H1 (cell line): ENCODE data around the gene CLDN6. TPM values are rescaled to one million over a fixed set of nuclear protein-coding genes. Genes with fewer than 3 reads are reported as not detected.

Source experiments
- CTCF ChIA-PET: fragments of 300-600 bp; sonication (Branson Sonifier 250); formaldehyde crosslinking; loops from one replicate; lab custom pipeline; 2021; ENCODE audit not compliant: partially characterized antibody; lab: Charles Lee
- POLR2A ChIA-PET: fragments of 300-600 bp; sonication (Branson Sonifier 250); formaldehyde crosslinking; loops from one replicate; lab custom pipeline; 2021; ENCODE audit warnings: inconsistent platforms; ENCODE audit not compliant: partially characterized antibody; lab: Charles Lee
- DNase-seq, 2 experiments: peaks; one replicate each; pipeline versions ENCODE4 v3.0.0 to v3.0.0-alpha.2; 2010 to 2022; ENCODE audit warnings: low spot score in 2 of 2, low read depth in 1 of 2, mixed read lengths in 1 of 2
- FAIRE-seq: peaks from 2 replicates; lab custom pipeline; 2011; peaks lifted over from hg19 to GRCh38; lab: Jason Lieb, UNC
- H2AFZ ChIP-seq: 2 replicates; pipeline ENCODE4 v1.8.1; 2012; ENCODE audit warnings: low read length, inconsistent platforms
- H2AK5ac ChIP-seq: 2 replicates; pipeline ENCODE4 v1.6.1; 2013; ENCODE audit warnings: low read depth, low read length
- H2BK120ac ChIP-seq: replicated peaks from 2 replicates; pipeline ENCODE3; 2013; ENCODE audit warnings: low read depth, low read length, inconsistent platforms
- H2BK12ac ChIP-seq: 2 replicates; pipeline ENCODE4 v1.6.1; 2013; ENCODE audit warnings: low read depth, low read length
- H2BK15ac ChIP-seq: 2 replicates; pipeline ENCODE4 v1.6.1; 2013; ENCODE audit warnings: low read length
- H2BK20ac ChIP-seq: 2 replicates; pipeline ENCODE4 v1.6.1; 2013; ENCODE audit warnings: low read length
- H2BK5ac ChIP-seq: 2 replicates; pipeline ENCODE4 v1.6.1; 2013; ENCODE audit warnings: low read depth, low read length
- H3K14ac ChIP-seq: 2 replicates; pipeline ENCODE4 v1.6.1; 2013; ENCODE audit warnings: inconsistent platforms; ENCODE audit not compliant: insufficient read length
- H3K18ac ChIP-seq: 2 replicates; pipeline ENCODE4 v1.6.1; 2013; ENCODE audit warnings: low read length; ENCODE audit errors: extremely low read depth
- H3K23ac ChIP-seq: 2 replicates; pipeline ENCODE4 v1.6.1; 2013; ENCODE audit warnings: inconsistent platforms; ENCODE audit not compliant: insufficient read length
- H3K23me2 ChIP-seq: 2 replicates; pipeline ENCODE4 v1.6.1; 2013; ENCODE audit warnings: low read depth, low read length
- H3K27ac ChIP-seq: 2 replicates; pipeline ENCODE4 v1.6.1; 2011; ENCODE audit warnings: low read depth, low read length, inconsistent platforms
- H3K27me3 ChIP-seq, 4 experiments: replicated peaks in 1 of 4; 1 replicate in 1 of 4; 2 replicates in 3 of 4; pipeline versions ENCODE4 v1.6.1 to v1.8.1; 2011 to 2013; ENCODE audit warnings: low read length in 3 of 4, mild to moderate bottlenecking in 3 of 4, inconsistent platforms in 2 of 4, mixed read lengths in 2 of 4, moderate library complexity in 1 of 4; ENCODE audit not compliant: control insufficient read depth in 3 of 4, insufficient read depth in 3 of 4; ENCODE audit errors: extremely low read depth in 1 of 4
- H3K36me3 ChIP-seq, 4 experiments: 2 replicates each; pipeline versions ENCODE4 v1.6.1 to v1.8.1; 2011 to 2013; ENCODE audit warnings: mild to moderate bottlenecking in 4 of 4, low read length in 3 of 4, moderate library complexity in 2 of 4, control low read depth in 1 of 4, inconsistent platforms in 1 of 4; ENCODE audit not compliant: insufficient read depth in 4 of 4, control insufficient read depth in 2 of 4
- H3K4ac ChIP-seq: replicated peaks from 2 replicates; pipeline ENCODE3; 2013; ENCODE audit warnings: low read length, low read depth, mixed read lengths, inconsistent platforms; ENCODE audit not compliant: insufficient read length
- H3K4me1 ChIP-seq, 4 experiments: replicated peaks in 1 of 4; 1 replicate in 1 of 4; 2 replicates in 3 of 4; pipeline versions ENCODE4 v1.6.1 to v1.8.1; 2011 to 2013; ENCODE audit warnings: low read length in 3 of 4, inconsistent platforms in 2 of 4, mixed read lengths in 1 of 4; ENCODE audit not compliant: insufficient read depth in 4 of 4, control insufficient read depth in 3 of 4
- H3K4me2 ChIP-seq, 2 experiments: 2 replicates each; pipeline versions ENCODE4 v1.6.1 to v1.8.1; 2011 to 2013; ENCODE audit warnings: low read depth in 2 of 2, low read length in 2 of 2, control low read depth in 1 of 2, inconsistent platforms in 1 of 2, mild to moderate bottlenecking in 1 of 2; ENCODE audit not compliant: insufficient read depth in 1 of 2
- H3K4me3 ChIP-seq, 4 experiments: fragments of 200-600, 300-600 bp in 1 of 4; sonication (generic), shearing (Covaris generic), sonication (Bioruptor Twin) in 1 of 4; 2 replicates each; pipeline versions ENCODE4 v1.5.1 to v1.8.1; 2011 to 2016; ENCODE audit warnings: low read length in 4 of 4, low read depth in 3 of 4, control low read depth in 2 of 4, inconsistent platforms in 2 of 4, mild to moderate bottlenecking in 2 of 4, mixed read lengths in 1 of 4, moderate library complexity in 1 of 4; ENCODE audit not compliant: insufficient read depth in 2 of 4; ENCODE audit errors: extremely low read depth in 1 of 4
- H3K56ac ChIP-seq: replicated peaks from 2 replicates; pipeline ENCODE3; 2013; ENCODE audit warnings: low read depth, mild to moderate bottlenecking, mixed read lengths, low read length, inconsistent platforms; ENCODE audit not compliant: insufficient read length
- H3K79me1 ChIP-seq: 2 replicates; pipeline ENCODE4 v1.6.1; 2013; ENCODE audit warnings: low read depth, low read length, control low read depth
- H3K79me2 ChIP-seq, 2 experiments: 2 replicates each; pipeline versions ENCODE4 v1.6.1 to v1.8.1; 2012 to 2013; ENCODE audit warnings: low read length in 2 of 2, mild to moderate bottlenecking in 2 of 2, inconsistent platforms in 1 of 2; ENCODE audit not compliant: insufficient read depth in 2 of 2, control insufficient read depth in 1 of 2
- H3K9ac ChIP-seq, 4 experiments: replicated peaks in 1 of 4; 1 replicate in 1 of 4; 2 replicates in 3 of 4; pipeline versions ENCODE4 v1.6.1 to v1.8.1; 2011 to 2013; ENCODE audit warnings: low read depth in 3 of 4, low read length in 3 of 4, control low read depth in 2 of 4, mild to moderate bottlenecking in 2 of 4, moderate library complexity in 2 of 4, inconsistent platforms in 1 of 4; ENCODE audit errors: extremely low read depth in 1 of 4
- H3K9me3 ChIP-seq, 2 experiments: 2 replicates each; pipeline versions ENCODE4 v1.6.1 to v1.8.1; 2012 to 2013; ENCODE audit warnings: mild to moderate bottlenecking in 2 of 2, moderate library complexity in 2 of 2, control low read depth in 1 of 2, inconsistent platforms in 1 of 2, low read depth in 1 of 2, low read length in 1 of 2, mixed read lengths in 1 of 2; ENCODE audit not compliant: insufficient read depth in 2 of 2
- H4K20me1 ChIP-seq, 2 experiments: replicated peaks in 1 of 2; 2 replicates each; pipeline versions ENCODE3 to v1.8.1; 2011 to 2013; ENCODE audit warnings: inconsistent platforms in 2 of 2, low read length in 2 of 2, mild to moderate bottlenecking in 1 of 2; ENCODE audit not compliant: insufficient read depth in 2 of 2, control insufficient read depth in 1 of 2
- H4K5ac ChIP-seq: 2 replicates; pipeline ENCODE4 v1.6.1; 2013; ENCODE audit warnings: low read length, low read depth, mixed read lengths, inconsistent platforms; ENCODE audit not compliant: insufficient read length
- H4K8ac ChIP-seq: 2 replicates; pipeline ENCODE4 v1.8.0; 2013; ENCODE audit warnings: mild to moderate bottlenecking, moderate library complexity, low read length, inconsistent platforms; ENCODE audit not compliant: insufficient read depth; ENCODE audit errors: extremely low read depth
- H4K91ac ChIP-seq: replicated peaks from 2 replicates; pipeline ENCODE3; 2013; ENCODE audit warnings: low read length, mixed read lengths, inconsistent platforms; ENCODE audit not compliant: insufficient read length
- HDAC2 ChIP-seq, 2 experiments: fragments of 300-600 bp in 1 of 2; sonication (generic) in 1 of 2; IDR thresholded peaks; 2 replicates each; pipeline ENCODE4 v1.6.1; 2011 to 2012; ENCODE audit warnings: low read depth in 2 of 2, low read length in 2 of 2, mild to moderate bottlenecking in 2 of 2, moderate library complexity in 2 of 2, borderline replicate concordance in 1 of 2, inconsistent platforms in 1 of 2
- HDAC6 ChIP-seq: IDR thresholded peaks from one replicate; pipeline ENCODE4 v1.7.1; 2012; ENCODE audit warnings: low read depth, mild to moderate bottlenecking, inconsistent platforms, low read length, moderate library complexity
- SAP30 ChIP-seq: fragments of 300-600 bp; sonication (generic); IDR thresholded peaks from 2 replicates; pipeline ENCODE4 v1.7.1; 2012; ENCODE audit warnings: low read length, moderate library complexity, mild to moderate bottlenecking, inconsistent platforms; ENCODE audit not compliant: insufficient read depth, insufficient replicate concordance
- WGBS, 2 experiments: shearing (Covaris generic) in 1 of 2; methylation state at CpG; one replicate each; pipeline versions ENCODE4 v1.1.6 to v1.1.7; 2013 to 2015; ENCODE audit warnings: low lambda C conversion rate in 2 of 2, mixed read lengths in 2 of 2, inconsistent platforms in 1 of 2, low coverage in 1 of 2, missing lambda C conversion rate in 1 of 2; ENCODE audit not compliant: insufficient replicate concordance in 2 of 2, insufficient coverage in 1 of 2, insufficient read length in 1 of 2; ENCODE audit errors: extremely low coverage in 1 of 2, missing lambda C conversion rate in 1 of 2; 5-methylcytosine and 5-hydroxymethylcytosine counted together
- polyA plus RNA-seq, 7 experiments: library from polyadenylated mRNA; depleted of rRNA in 3 of 7; stranded (reverse) in 5 of 7; unstranded in 2 of 7; fragments of >200 nt in 5 of 7; fragments of 200-250 nt in 2 of 7; gene quantifications; 1 replicate in 5 of 7; 2 replicates in 1 of 7; 4 replicates in 1 of 7; pipeline versions ENCODE4 v1.2.1 to v1.2.3, GENCODE V29; 2011 to 2013; ENCODE audit warnings: missing spikeins in 2 of 7, mixed read lengths in 2 of 7
- total RNA-seq: library from RNA; stranded (reverse); fragmentation: NEBNext Ultra II Directional; extraction: Animal tissue kit (Norgen Biotek cat#: 25700); gene quantifications from 2 replicates; pipeline ENCODE4 v1.2.1, GENCODE V29; 2021
- TF ChIP-seq, protein P1 (sequence below): IDR thresholded peaks from 2 replicates; pipeline ENCODE4 v1.6.1; 2012; ENCODE audit warnings: inconsistent platforms

Gene CLDN6
- total and polyA plus RNA-seq, 2 of the 8 experiments (the other 6 are each of a cell fraction or from before 2014, with no cell fraction given) = 747 to 1,115 TPM

DNA sequence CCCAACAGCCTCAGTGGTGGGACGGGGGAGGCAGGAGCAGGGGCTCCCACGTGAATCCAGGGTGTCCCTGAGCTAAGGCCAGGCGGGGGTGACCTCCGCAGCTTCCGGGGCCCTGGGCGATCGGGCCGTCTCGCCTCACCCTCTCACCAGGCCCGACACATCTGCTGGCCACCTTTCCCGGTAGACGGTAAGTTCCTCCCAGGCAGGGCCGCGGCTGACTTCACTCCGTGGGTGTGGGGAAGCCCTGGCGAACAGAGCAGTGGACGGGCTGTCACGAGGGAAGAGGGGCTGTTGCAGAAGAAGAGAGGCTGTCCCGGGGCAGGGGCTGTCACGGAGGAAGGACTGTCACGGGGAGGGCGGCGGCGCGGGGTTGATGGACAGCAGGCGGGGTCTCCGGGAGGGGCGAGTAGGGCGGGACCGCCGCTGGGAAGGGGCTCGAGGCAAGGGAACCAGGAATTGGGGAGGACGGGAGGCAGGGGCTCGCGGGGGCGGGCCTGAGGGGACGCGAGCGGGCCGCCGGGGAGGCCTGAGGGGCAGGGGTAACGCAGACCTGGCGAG is 38.2 kb downstream of the CLDN6 start:
- DNase-seq = no peak
- CTCF ChIA-PET = interaction anchor here (0.9 to 3.7 kb wide), 4 partner anchors 10 to 48 kb away, joined by 3 to 27 read pairs (median 6); partner anchors contain the start of gene CLDN6

More for the DNA sequence above, 38.2 kb downstream of the CLDN6 start:
- Histone ChIP-seq H4K20me1 (peaks cover 13 to 27% of the 10 kb centered on the region in 2 experiments), H3K9ac (peak overlapping the region in 3 of 4 experiments; percentile 81 to 93 (median 82); a peak in 6 of 7 replicates), H3K4ac (peak overlapping the region; percentile 69), H3K36me3 (peaks cover 7 to 22% (median 17%) of the 10 kb centered on the region in 4 experiments; a peak in 6 of 8 replicates), H2BK20ac (no peak overlapping the region)
- TF ChIP-seq HDAC6 (no peak), SAP30 (peak; percentile 79), HDAC2 (IDR thresholded peaks at IDR 0.05; ENCODE audit: borderline replicate concordance in 1 of 2, low read depth in 2 of 2, low read length in 2 of 2) (peak; percentile 12 to 31; a peak in 1 of 4 replicates)
- TF ChIP-seq, protein P1, sequence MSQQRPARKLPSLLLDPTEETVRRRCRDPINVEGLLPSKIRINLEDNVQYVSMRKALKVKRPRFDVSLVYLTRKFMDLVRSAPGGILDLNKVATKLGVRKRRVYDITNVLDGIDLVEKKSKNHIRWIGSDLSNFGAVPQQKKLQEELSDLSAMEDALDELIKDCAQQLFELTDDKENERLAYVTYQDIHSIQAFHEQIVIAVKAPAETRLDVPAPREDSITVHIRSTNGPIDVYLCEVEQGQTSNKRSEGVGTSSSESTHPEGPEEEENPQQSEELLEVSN = no peak
- TF ChIP-seq, all 59 proteins: peak for 2
- POLR2A ChIA-PET = interaction anchor here (1.2 to 25.4 kb wide), 7 partner anchors 10 to 119 kb away, joined by 3 to 455 read pairs (median 22); partner anchors contain the start of genes CLDN6, HCFC1R1, KREMEN2 and PAQR4
- Histone ChIP-seq H2BK120ac (no peak overlapping the region), H3K18ac (0 out of 2 replicates have a peak overlapping the region, but pooled peaks have one; percentile 60), H3K23ac (no peak overlapping the region), H3K79me1 (peaks cover 8% of the 10 kb centered on the region), H2AK5ac (no peak overlapping the region), H3K56ac (peak overlapping the region; percentile 59), H3K27me3 (no peaks in the 10 kb centered on the region; a peak in 1 of 7 replicates), H3K4me2 (peak overlapping the region; percentile 38 to 93), H4K5ac (peak overlapping the region; percentile 97), H2BK5ac (peak overlapping the region; percentile 71; the same call in 1 of the 2 replicates), H2BK12ac (no peak overlapping the region), H3K14ac (no peak overlapping the region), H3K27ac (peak overlapping the region; percentile 91; the same call in 1 of the 2 replicates), H3K79me2 (peaks cover 0 to 8% of the 10 kb centered on the region in 2 experiments; a peak in 2 of 4 replicates), H3K23me2 (peaks cover 12% of the 10 kb centered on the region; the same call in 1 of the 2 replicates), H4K8ac (peak overlapping the region; percentile 98; the same call in 1 of the 2 replicates), H2BK15ac (peak overlapping the region; percentile 61; the same call in 1 of the 2 replicates), H3K9me3 (no peaks in the 10 kb centered on the region), H3K4me1 (peaks cover 3 to 23% (median 14%) of the 10 kb centered on the region in 4 experiments), H2AFZ (no peak overlapping the region), H3K4me3 (peak overlapping the region; percentile 68 to 79 (median 73)), H4K91ac (no peak overlapping the region)
- 26% methylated on average over 32 of the region's 43 CpGs; no CpG with 5 or more reads in 1 of the 2 experiments for WGBS, 2 experiments
- FAIRE-seq = no peak
